GM19463 (cell line): ENCODE results near the gene NUB1.

Experiments
- ATAC-seq: cut with Tn5 transposase; IDR thresholded peaks from one replicate; pipeline ENCODE4 v1.9.1; 2021; ENCODE audit warnings: mild to moderate bottlenecking, moderate library complexity; ENCODE audit not compliant: unreplicated experiment

Gene NUB1

DNA sequence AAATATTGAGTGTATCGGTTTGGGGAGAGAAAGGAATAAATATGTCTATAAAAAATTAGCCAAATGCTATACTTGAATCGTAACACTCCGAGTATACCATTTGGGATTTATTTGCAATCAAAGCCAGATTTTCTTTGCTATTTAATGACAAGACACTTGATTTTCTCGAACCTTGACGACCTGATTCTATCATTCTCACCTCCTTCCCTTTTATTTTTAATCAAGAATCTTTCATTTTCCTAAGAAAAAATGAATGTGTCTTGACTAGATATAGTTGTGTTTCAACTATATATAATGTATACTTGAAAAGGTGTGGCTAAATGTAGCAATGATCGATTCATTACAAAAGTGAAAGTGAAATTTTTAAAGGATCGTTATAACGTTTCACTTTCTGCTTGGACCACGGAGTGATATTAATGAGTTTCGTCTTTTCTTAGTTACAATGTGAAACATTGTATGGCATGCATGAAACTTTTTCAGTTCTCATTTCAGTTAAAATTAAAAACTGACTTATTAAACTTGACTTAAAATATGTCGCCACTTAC lies 562 bp downstream of the NUB1 start:
- ATAC-seq = peak; percentile 54

DNA sequence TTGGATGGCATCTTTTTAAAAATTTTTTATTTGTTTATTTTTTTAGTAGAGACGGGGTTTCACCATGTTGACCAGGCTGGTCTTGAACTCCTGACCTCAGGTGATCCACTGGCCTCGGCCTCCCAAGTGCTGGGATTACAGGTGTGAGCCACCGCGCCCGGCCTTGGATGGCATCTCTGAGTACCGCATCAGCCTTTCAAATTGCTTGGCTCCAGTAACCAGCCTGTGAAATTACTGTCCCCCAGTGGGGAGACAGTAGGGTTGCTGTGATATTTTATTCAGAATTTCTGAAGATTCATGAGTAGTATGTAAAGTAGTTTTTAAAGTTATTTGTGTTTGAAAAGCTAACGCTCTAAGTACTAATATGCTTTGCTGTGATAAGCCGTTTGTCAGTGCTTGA lies 1.2 kb downstream of the NUB1 start:
- ATAC-seq = no peak

DNA sequence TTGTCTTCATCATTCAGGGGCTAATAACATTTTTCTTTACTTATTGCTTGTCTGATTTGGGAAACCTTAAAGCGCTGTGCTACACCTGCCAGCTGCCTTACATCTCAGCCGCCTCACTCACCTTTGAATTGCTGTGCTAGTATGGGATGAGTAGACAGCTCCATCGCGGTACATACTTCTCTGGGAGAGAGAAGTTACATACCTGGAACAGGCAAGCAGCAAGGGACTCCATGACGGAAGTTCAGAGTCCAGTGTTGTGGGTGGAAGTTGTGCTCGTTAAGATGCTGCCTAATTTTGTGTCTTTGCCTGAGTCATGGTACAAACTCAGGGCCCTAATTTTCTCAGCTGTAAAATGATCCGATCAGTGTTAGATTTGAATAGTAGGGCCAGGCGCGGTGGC lies 1.9 kb downstream of the NUB1 start:
- ATAC-seq = no peak

DNA sequence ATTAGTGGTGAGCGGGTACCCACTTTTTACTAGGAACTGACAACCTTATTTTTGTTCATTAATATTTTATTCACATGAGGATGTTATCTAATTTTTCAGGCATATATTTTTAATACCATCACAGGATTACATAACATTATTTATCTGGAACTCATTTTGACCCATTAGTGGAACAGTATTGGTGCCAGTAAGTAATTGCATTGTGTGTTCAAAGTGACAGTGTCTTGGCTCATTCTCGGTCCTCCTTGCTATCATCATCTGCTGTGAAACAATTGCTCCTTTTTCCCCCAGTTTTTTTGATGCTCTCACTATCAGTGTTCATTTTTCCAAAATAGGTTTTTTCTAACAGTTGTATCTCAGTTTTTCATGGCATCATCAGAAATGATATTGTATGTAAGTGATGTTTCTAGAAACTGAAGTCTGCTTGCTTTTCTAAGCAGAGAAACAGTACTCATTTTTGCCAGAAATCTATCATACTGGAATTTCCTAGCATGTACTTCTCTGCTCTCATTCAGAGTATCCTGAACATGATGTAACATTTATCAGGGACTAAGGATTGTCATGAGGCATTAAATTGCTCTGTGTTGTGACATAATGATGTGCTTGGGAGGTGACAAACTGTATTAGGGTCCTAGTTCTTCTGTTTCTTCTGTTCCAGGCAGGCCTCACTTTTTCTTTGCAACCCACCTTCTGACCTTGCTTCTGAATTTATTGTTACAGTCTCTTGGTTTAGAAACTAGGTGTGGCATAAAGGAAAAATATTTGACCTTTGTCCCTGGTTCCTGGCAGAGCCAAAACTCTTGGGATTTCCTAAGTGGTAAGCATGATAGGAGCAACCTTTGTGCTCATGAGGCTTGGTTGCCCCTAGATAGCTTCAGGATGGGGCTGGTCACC lies 4.2 kb downstream of the NUB1 start:
- no peak for ATAC-seq

DNA sequence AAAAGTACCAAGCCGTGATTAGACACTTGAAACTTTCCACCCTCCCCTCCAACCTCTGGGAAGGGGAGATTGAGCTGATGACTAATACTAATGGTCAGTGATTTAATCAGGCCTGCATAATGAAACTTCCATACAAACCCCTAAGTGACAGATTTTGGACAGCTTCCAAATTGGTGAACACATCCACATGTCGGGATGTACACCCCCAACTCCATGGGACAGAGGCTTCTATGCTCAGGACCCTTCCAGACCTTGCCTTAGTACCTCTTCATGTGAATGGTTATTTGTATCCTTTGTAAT lies 4.8 kb downstream of the NUB1 start:
- ATAC-seq = no peak

DNA sequence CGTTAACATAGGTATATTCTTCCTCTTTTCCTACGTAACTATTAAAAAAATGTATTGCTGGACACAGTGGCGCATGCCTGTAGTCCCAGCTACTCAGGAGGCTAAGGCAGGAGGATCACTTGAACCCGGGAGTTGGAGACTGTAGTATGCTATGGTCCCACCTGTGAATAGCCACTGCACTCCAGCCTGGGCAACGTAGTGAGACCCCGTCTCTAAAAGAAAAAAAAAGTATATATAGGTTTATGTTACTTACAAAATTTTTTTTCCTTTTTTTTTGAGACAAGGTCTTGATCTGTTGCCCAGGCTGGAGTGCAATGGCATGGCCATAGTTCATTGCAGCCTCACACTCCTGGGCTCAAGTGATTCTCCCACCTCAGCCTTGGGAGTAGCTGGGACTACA lies 5.6 kb downstream of the NUB1 start:
- ATAC-seq = no peak

DNA sequence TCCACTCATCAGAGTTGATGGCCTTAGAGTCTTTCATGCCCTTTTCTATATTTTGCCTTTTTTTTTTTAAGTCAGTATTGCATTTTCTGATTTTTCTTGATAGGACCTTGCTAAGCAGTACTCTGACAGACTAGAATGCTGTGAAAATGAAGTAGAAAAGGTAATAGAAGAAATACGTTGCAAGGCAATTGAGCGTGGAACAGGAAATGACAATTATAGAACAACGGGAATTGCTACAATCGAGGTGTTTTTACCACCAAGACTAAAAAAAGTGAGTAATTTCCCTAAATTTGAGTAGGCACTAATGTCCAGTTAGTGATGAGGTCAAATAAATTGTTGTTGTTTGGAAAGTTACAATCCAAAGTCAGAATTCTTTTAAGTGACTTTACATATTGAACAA lies 7.4 kb downstream of the NUB1 start:
- ATAC-seq = no peak

DNA sequence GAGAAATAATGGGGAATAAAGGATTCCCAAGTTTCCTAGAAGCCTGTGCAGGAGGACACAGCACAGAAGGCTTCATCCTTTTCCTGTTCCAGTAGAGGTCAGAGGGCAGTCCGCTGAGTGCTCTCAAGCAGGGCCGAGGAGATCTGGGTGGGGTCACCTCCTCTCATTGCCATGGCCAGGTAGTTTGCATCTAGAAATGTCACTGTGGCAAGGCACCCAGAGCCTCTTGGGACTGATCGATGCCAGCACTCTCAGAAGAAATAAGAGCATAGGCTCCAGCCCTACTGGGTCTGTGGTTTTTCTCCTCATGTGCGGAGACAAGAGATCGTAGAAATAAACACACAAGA lies 7.9 kb downstream of the NUB1 start:
- peak; percentile 28 for ATAC-seq

DNA sequence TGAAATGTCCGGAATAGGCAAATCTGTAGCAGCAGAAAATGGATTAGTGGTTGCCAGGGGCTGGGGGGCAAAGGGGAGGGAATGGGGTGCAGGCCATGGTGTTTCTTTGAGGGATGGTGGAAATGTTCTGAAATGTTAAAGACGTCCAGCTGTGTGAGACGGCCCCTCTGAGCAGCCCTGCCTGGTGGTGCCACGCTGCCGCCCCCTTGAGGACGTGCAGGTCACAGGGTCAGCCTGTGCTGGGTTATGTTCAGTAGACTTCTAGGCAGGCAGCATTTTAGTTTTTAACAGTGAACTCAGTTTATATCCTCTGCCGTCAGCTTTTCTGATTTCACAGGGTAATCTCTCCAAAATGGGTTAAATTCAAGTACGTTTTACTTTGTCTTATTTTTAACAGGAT lies 9.4 kb downstream of the NUB1 start:
- peak; percentile 26 for ATAC-seq

DNA sequence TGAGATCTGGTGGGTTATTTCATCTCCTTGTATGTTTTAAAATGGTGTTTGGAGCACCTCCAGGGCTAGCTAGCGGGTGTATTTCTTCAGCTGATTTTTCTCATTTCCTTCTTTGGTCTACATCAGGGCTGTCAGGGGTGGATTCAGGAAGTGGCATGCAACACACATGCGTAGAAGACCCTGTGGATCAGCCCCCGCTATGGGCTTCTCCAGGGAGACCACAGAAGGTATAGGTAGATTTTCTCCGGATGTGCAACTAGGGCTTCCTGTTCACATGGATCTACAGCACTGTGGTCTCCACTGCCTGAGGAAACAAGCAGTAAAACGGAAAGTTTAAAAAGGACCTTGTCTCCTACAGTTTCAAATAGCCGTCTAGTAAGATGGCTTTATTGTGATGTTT lies 10.4 kb downstream of the NUB1 start:
- ATAC-seq = no peak

DNA sequence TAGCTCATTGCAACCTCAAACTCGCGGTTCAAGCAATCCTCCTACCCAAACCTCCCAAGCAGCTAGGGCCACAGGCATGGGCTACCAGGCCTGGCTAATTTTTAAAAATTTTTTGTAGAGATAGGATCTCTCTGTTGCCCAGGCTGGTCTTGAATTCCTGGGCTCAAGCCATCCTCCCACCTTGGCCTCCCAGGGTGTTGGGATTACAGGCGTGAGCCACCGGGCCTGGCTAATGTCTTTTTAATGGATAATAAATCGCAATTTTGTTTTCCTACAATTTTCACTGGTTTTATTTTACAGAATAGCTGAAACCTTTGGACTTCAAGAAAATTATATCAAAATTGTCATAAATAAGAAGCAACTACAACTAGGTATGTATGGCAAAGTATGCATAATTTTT lies 10.9 kb downstream of the NUB1 start:
- ATAC-seq = no peak

DNA sequence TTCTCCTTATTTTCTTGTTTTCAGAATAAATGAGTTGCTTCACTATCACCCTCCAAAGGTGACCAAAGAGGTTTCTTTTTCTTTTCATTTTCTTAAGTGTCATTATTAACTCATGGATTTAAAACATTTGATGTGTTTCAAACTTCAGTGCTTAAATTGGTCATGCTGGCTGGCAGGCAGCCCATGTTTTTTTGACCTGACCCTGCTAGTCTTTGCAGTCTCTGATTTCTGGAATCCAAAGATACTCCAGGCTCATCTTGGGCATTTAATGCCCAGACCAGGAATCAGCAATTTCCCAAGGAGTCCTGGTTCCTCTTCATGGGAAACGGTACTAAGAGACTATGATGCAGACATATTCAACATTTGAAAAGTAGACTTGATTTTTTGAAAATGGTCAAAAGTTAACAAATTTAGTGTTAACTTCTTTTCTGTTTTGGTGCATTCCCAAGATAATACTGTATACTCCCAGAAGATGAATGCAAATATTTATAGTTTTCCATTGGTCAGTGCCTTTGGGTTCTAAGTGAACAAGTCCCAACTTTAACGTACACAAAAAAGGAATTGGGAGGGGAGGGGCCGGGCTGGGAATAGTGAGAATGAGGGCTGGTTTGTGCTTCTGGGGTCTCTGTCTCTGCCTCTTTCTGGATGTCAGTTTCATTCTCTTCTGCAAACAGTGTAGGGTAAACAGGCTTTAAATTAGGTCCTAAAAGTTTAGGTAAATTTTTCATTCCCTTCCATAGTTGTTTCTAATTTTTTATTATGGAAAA lies 19.8 kb downstream of the NUB1 start:
- no peak for ATAC-seq

DNA sequence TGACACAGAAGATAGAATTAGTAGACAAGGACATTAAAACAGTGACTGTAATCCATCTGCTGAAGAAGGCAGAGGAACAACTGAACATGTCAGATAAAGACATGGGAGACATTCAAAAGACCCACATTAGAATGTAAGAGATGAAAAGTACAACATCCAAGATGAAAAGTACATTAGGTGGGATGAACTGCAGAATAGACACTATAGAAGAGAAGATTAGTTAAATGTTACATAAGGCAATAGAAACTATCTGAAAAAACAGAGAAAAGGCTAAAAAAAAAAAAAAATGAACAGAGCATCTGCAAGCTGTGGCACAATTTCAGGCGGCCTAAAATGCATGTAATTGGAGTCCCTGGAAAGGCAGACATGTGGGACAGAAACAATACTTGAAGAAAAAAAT lies 21.6 kb downstream of the NUB1 start:
- no peak for ATAC-seq

DNA sequence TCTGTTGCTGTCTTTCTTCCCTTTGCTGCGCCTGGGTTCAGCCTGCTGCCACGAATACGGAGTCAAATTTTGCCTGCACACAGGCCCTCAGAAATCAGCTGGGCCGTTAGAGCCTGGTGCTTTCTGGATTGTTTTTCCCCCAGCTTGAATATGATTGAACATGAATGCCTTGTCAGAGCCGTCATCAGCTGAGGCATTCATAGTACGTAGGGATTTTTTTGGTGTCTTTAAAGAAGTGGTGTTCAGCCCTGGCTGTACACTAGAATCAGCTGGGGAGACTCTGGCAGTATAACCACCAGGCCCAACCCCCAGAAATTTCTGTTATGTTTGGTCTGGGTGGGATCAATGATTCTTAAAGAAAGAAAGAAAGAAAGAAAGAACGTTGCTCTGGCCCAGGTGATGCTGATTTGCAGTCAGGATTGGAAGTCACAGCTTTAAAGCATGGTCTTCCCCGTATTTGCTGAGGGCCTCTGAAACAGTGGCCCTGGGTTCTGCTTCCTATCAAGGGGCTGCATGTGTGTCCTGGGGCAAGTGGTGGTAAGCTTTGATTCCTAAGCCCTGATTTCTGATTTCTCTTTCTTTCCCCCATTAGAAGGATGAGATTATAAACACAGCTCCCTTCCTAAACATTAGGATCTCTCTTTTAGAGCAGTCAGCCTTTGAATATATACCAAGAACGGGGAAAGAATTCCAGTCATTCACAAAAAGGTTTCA lies 24.7 kb downstream of the NUB1 start:
- ATAC-seq = no peak

DNA sequence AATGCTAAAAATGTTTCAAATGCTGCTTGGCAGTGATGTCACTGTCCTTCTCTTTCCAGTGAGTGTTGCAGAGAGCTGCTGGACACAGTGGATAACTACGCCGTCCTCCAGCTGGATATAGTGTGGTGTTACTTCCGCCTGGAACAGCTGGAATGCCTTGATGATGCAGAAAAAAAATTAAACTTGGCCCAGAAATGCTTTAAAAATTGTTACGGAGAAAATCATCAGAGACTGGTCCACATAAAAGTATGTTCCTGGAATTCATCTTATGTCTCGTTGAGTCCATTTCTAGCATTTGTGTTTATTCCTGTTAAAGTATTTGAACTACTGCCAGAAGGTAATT lies 25.2 kb downstream of the NUB1 start:
- ATAC-seq = no peak

DNA sequence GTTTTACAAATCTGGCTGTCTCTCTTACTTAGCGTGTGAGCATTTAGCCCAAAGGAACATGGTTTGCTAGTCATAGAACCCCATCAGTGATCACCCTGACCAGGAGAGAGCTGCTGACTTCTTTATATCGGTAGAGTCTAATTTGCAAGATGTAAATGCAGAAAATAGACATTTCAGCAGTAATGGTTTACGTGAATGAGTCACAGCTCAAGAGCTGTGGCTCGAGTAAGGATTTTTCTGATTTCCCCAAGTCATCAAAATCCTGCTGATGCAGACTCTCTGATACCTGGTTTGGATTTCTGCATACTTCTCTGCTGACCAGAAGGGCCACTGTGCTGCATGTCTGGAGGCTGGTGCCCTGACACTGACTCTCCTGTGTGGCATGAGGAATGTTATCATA lies 25.7 kb downstream of the NUB1 start:
- no peak for ATAC-seq

DNA sequence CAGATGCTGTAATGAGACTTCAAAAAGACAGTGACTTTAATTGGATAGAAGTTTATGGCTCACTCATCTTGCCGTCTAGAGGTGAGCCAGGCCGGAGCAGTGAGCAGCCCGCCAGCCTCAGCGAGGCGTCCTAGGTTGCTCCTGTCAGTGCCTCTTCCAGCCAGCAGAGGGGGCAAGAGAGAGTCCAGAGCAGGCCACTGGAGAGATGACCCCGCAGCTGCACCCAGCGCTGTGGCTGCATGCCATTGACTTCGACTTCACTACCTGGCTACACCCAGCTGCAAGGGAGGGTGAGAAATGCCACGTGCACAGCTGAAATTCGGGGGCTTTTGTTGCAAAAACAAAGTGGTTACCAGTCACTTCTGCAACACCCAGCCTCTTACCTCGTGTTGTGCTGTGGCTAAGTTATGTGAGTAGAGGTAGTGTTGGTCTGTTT lies 26.5 kb downstream of the NUB1 start:
- ATAC-seq = peak; percentile 100

DNA sequence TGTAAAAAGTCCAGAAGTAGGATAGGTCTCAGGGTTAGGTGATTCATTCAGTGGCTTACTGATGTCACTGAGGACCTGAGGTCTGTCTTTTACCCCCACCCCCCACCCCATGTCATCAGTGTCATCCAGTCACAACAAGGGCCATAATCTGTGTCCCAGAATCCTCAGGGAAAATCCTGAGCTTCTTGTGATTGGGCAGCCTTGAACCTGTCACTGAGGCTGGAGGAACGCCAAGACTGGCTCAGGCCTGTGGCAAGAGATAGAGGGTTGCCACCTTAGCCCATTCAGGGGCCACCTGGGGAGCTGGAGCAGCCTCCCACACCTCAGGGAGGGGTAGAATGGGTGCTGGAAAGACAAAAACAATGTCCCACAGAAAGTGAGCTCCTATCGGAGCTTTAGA lies 29.7 kb downstream of the NUB1 start:
- ATAC-seq = no peak

DNA sequence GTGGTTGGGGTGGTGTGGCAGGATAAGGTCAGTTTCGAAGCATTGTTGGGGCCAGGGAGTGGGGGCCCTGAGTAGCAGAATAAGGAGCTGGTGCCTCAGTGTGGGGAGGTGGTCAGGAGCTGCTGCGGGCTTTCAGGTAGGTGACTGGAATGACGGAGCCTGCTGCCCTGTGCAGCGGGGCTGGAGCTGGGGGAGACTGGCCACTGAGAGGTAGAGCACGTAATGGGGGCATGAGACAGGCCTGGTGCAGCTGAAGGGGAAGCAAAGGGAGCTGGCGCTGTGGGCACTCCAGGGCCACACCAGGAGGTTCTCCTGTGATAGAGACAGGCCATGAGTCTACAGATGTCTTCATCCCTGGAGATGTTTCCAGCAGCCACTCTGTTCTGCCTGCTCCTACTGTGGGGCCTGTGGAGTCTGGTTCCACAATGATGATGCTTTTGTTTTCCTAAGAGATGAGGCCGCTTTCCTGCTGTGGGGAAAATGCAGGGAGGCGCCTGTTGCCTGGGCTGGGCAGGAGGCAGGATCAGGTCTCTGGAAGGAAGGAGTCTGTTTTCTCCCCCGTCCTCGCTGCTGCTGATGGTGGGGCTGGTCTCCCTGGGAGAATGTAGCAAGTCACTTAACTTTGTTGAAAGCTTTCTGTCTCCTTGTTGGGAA lies 31.1 kb downstream of the NUB1 start:
- no peak for ATAC-seq

DNA sequence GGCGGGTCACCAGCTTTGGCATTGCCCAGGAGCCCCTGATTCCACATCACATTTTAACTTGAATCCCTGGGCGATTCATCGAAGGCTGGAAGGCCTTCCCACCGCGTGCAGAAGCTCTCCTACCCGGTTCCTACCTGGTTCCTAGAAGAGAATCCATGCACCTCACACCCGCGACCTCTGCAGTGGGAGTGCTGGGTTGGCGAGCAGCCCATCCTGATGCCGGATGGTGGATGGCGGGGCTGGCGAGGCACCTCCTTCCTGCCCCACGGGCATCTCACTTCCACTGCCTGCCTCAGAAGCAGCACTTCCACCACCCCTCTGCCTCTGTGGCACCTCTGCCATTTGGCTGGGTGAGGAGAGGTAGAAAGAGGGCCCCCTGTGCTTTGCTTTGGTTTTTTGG lies 32.0 kb downstream of the NUB1 start:
- ATAC-seq = no peak

DNA sequence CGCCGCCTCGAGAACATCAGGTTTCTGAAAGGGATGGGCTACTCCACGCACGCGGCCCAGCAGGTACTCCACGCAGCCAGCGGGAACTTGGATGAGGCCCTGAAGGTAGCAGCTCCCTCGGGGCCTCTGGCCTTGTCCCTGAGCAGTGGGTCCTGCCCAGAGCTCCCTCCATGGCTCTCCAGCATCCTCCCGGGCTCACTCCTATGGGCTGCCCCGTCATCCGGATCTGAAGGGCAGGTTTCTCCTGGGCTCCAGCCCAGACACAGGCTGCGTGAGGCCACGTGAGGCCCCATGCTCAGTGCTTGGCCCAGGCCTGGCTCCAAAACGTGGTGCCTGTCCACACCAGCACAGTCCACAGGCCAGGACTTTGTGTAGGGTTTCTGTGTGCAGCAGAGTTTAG lies 32.5 kb downstream of the NUB1 start:
- no peak for ATAC-seq
